ENCODE measurements around the gene MITF. TPM values are rescaled to one million over a fixed set of nuclear protein-coding genes. Genes with fewer than 3 reads are reported as not detected.

MITF gene
- total RNA-seq, 6 experiments from 2014 or later, result 1.9 to 4.1 (median 3.8) TPM

DNA sequence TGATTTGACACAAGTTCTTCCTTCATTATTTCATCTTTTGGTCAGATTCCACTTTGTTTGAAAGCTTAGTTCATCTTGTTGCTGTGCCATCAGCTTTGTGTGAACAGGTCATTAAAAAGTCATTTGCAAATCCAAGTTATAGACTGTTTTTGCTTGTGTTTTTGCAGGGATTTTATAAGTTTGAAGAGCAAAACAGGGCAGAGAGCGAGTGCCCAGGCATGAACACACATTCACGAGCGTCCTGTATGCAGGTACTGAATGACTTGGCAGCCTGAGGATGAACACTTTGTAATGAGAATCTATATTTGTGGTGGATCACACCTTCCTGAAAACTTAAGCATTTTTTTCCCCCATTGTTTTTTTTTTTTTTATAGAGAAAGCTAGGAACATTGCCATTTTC lies 199.7 kb downstream of the MITF start:
- WGBS (ENCODE audit: insufficient coverage, low coverage, low lambda C conversion rate, missing lambda C conversion rate), result 97% methylated on average over 3 of the region's 3 CpGs
- Histone ChIP-seq H3K27ac (no peak overlapping the region), H3K27me3 (no peaks in the 10 kb centered on the region), H3K9me3 (no peaks in the 10 kb centered on the region), H3K4me3 (no peak overlapping the region), H3K4me1 (no peaks in the 10 kb centered on the region), H3K36me3 (no peaks in the 10 kb centered on the region)
- intact Hi-C loops (cut with DNase I), result no loop called here
- DNase-seq (no peak), ATAC-seq (no peak)
- no peak for TF ChIP-seq POLR2A (IDR thresholded peaks at IDR 0.05)
- TF ChIP-seq, protein P1, sequence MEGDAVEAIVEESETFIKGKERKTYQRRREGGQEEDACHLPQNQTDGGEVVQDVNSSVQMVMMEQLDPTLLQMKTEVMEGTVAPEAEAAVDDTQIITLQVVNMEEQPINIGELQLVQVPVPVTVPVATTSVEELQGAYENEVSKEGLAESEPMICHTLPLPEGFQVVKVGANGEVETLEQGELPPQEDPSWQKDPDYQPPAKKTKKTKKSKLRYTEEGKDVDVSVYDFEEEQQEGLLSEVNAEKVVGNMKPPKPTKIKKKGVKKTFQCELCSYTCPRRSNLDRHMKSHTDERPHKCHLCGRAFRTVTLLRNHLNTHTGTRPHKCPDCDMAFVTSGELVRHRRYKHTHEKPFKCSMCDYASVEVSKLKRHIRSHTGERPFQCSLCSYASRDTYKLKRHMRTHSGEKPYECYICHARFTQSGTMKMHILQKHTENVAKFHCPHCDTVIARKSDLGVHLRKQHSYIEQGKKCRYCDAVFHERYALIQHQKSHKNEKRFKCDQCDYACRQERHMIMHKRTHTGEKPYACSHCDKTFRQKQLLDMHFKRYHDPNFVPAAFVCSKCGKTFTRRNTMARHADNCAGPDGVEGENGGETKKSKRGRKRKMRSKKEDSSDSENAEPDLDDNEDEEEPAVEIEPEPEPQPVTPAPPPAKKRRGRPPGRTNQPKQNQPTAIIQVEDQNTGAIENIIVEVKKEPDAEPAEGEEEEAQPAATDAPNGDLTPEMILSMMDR (IDR thresholded peaks at IDR 0.05), result no peak

DNA sequence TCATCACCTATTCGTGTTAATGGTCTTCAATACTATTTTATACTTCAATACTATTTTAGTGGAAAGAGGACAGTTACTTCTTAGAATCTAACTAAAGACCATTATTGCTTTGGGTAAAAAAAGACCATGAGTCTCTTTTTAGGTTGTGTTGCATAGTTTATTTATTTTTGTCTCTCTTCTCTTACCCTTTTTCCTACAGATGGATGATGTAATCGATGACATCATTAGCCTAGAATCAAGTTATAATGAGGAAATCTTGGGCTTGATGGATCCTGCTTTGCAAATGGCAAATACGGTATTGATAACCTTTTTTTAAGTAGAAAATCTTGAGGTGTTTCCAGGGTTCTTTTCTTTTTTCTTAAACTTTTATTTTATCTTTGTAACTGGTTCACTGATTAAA lies 201.8 kb downstream of the MITF start:
- no peak for DNase-seq
- Histone ChIP-seq H3K9me3 (no peaks in the 10 kb centered on the region), H3K36me3 (no peaks in the 10 kb centered on the region), H3K4me3 (no peak overlapping the region), H3K27me3 (no peaks in the 10 kb centered on the region), H3K4me1 (no peaks in the 10 kb centered on the region), H3K27ac (no peak overlapping the region)
- TF ChIP-seq, protein P1 (IDR thresholded peaks at IDR 0.05), result no peak
- no peak for TF ChIP-seq POLR2A (IDR thresholded peaks at IDR 0.05)
- intact Hi-C loops (cut with DNase I), result loop anchor here in 1 of 2 donors (10.0 kb wide), 1 partner anchor 256 kb away; no protein-coding TSS in a partner anchor
- no peak for ATAC-seq
- 86% methylated on average over 3 of the region's 3 CpGs for WGBS (ENCODE audit: insufficient coverage, low coverage, low lambda C conversion rate, missing lambda C conversion rate)

DNA sequence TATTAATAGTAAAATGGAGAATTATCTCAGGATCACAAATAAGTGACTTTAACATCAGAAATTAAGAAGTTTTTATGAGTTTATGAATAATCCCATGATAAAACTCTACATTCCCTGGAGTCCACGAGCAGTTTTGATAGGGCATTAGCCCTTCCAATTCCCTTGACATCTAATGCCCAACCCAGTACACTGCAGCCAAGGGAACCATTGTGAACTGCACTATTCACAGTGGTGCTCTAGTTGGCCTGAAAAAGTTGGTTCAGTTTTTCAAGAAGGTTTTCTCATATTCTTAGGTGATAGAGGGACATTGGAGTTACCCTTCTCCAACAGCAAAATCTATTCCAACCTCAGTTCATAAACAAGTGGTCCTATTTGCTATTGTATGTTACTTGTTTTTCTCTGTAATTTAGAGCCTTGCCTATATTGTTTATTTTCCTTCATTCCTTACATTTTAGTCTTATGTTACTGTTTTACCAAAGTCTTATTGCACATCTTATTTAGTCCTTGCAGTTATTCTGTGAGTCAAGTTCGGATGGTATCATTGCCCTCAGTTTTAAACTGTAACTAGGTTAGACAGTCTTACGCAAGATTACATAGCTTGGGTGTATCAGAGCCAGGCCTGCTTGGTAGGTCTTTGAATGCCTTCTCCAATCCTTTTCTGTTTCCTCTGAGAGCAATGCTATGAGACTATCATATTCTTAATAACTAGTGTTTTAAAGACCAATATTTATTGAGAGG lies 202.3 kb downstream of the MITF start:
- Histone ChIP-seq H3K36me3 (no peaks in the 10 kb centered on the region), H3K4me3 (no peak overlapping the region), H3K9me3 (no peaks in the 10 kb centered on the region), H3K4me1 (no peaks in the 10 kb centered on the region), H3K27ac (no peak overlapping the region), H3K27me3 (no peaks in the 10 kb centered on the region)
- WGBS (ENCODE audit: insufficient coverage, low coverage, low lambda C conversion rate, missing lambda C conversion rate), result 66% methylated on average over 3 of the region's 3 CpGs
- TF ChIP-seq, protein P1 (IDR thresholded peaks at IDR 0.05), result no peak
- no peak for TF ChIP-seq POLR2A (IDR thresholded peaks at IDR 0.05)
- intact Hi-C loops (cut with DNase I), result loop anchor here in 1 of 2 donors (10.0 kb wide), 1 partner anchor 257 kb away; no protein-coding TSS in a partner anchor
- no peak for ATAC-seq
- no peak for DNase-seq

DNA sequence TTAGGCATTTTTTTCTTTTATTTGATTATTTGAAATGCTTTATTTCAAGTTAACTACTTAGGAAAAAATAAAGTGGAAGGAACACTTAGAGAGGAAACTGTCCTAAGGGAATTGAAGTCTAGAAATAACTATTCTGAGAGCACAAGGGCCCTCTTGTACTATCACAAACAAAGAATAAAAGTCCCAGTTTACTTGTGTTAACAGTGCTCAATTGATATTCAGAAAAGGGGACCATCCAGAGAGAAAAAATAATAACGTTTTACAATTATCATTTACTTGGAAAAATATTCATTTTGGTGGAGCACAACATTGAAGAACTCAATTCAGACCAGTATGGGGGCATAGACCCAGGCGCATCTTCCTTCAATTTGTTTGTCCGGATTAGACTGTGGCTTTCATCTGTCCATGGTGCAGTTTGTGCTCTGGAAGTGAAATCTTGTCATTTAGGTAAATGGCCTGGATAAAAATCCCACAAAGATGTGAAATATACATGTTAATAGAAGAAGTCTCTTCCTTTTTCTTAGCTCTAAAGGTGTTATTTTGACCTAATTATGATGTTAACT lies 205.7 kb downstream of the MITF start:
- H3K27me3 ChIP-seq, result no peaks in the 10 kb centered on the region
- TF ChIP-seq, protein P1 (IDR thresholded peaks at IDR 0.05), result no peak
- TF ChIP-seq POLR2A (IDR thresholded peaks at IDR 0.05), result no peak
- no peak overlapping the region for H3K27ac ChIP-seq
- no peaks in the 10 kb centered on the region for H3K4me1 ChIP-seq
- ATAC-seq (no peak), DNase-seq (no peak)
- no peaks in the 10 kb centered on the region for H3K36me3 ChIP-seq
- intact Hi-C loops (cut with DNase I), result loop anchor here in 1 of 2 donors (10.0 kb wide), 1 partner anchor 260 kb away; no protein-coding TSS in a partner anchor
- no peaks in the 10 kb centered on the region for H3K9me3 ChIP-seq
- H3K4me3 ChIP-seq, result no peak overlapping the region
- 78% methylated on average over 3 of the region's 3 CpGs for WGBS (ENCODE audit: insufficient coverage, low coverage, low lambda C conversion rate, missing lambda C conversion rate)

All from right lobe of liver (tissue), 6 donors.